Esophagus (tissue), 2 donors: Measurements from ENCODE around the gene EVL. TPM values are rescaled to one million over a fixed set of nuclear protein-coding genes. Genes with fewer than 3 reads are reported as not detected.

Experiments
- H3K27ac ChIP-seq, 2 donors: one replicate each; pipeline ENCODE4 v1.5.1; 2013; ENCODE audit warnings: low read depth in 2 of 2, mild to moderate bottlenecking in 2 of 2, inconsistent platforms in 1 of 2, low read length in 1 of 2, moderate library complexity in 1 of 2
- H3K27me3 ChIP-seq, 2 donors: one replicate each; pipeline ENCODE4 v1.6.1; 2013; ENCODE audit warnings: low read length in 2 of 2, control low read depth in 1 of 2, mild to moderate bottlenecking in 1 of 2; ENCODE audit not compliant: insufficient read depth in 2 of 2, control insufficient read depth in 1 of 2
- H3K36me3 ChIP-seq, 2 donors: one replicate each; pipeline ENCODE4 v1.6.1; 2013; ENCODE audit warnings: low read length in 1 of 2; ENCODE audit not compliant: control insufficient read depth in 2 of 2, insufficient read depth in 2 of 2
- H3K4me1 ChIP-seq, 2 donors: one replicate each; pipeline ENCODE4 v1.6.1; 2013; ENCODE audit warnings: low read length in 1 of 2; ENCODE audit not compliant: control insufficient read depth in 2 of 2, insufficient read depth in 2 of 2
- H3K4me3 ChIP-seq, 2 donors: one replicate each; pipeline ENCODE4 v1.5.1; 2013; ENCODE audit warnings: low read length in 2 of 2, mild to moderate bottlenecking in 2 of 2, low read depth in 1 of 2, moderate library complexity in 1 of 2
- H3K9me3 ChIP-seq, 2 donors: one replicate each; pipeline ENCODE4 v1.6.1; 2013; ENCODE audit warnings: mild to moderate bottlenecking in 2 of 2, low read depth in 1 of 2, low read length in 1 of 2, moderate library complexity in 1 of 2; ENCODE audit not compliant: control insufficient read depth in 2 of 2, insufficient read depth in 1 of 2
- WGBS, 2 donors: extraction: QIAGEN DNeasy Blood & Tissue Kit; methylation state at CpG; one replicate each; pipeline ENCODE4 v1.1.7; 2013; 5-methylcytosine and 5-hydroxymethylcytosine counted together
- polyA plus RNA-seq, 2 donors: library from polyadenylated mRNA; stranded (reverse); fragments of 200-250 nt; gene quantifications; one replicate each; pipeline ENCODE4 v1.2.3, GENCODE V29; 2013
- donor health status: healthy with polysubstance abuse.
- donor health status: Bipolar disorder and iron deficiency.

The EVL gene
- polyA plus RNA-seq, 2 donors = 25.3 to 41.9 TPM

DNA sequence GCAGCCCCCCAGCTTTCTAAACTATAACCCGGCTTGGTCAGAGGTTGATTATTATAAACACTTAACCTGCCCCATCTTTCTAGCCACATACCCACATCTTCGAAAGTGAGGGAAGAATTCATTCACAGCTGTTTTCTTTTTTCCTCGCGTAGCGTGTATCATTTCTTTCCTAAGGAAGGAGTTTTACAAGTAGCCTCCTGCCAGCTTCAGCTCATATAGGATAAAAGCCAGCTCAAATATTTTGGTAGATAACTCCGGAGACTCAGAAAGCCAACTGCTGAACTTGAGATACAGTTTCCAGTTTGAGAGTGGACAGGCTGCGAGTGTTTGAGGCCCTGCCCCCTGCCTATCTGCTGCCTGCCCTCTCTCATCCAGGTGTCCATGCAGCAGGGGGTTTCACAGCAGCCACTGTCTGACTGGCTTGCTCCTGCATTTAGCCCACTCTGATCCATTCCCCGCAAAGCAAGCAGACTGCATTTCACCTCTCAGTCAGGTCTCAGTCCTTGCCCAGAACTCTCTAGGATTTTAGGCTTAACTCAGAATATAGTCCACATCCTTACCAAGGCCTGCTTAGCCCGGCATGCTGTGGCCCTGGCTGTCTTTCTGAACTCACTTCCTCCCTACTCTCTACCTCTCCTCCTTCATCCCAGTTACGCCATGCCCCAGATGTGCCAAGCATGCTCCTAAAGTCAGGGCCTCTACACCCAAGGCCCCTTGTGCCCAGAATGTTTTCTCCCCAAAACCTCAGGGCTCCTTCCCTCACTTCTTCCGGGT, 46.9 kb downstream of the EVL start:
- H3K4me1 ChIP-seq = peaks cover 0 to 10% of the 10 kb centered on the region in 2 donors
- H3K4me3 ChIP-seq = no peak overlapping the region
- H3K36me3 ChIP-seq = peaks cover 0 to 6% of the 10 kb centered on the region in 2 donors
- H3K27ac ChIP-seq = no peak overlapping the region
- 84 to 89% methylated on average over 11 of the region's 11 CpGs for WGBS, 2 donors
- H3K9me3 ChIP-seq = no peaks in the 10 kb centered on the region
- no peaks in the 10 kb centered on the region for H3K27me3 ChIP-seq

DNA sequence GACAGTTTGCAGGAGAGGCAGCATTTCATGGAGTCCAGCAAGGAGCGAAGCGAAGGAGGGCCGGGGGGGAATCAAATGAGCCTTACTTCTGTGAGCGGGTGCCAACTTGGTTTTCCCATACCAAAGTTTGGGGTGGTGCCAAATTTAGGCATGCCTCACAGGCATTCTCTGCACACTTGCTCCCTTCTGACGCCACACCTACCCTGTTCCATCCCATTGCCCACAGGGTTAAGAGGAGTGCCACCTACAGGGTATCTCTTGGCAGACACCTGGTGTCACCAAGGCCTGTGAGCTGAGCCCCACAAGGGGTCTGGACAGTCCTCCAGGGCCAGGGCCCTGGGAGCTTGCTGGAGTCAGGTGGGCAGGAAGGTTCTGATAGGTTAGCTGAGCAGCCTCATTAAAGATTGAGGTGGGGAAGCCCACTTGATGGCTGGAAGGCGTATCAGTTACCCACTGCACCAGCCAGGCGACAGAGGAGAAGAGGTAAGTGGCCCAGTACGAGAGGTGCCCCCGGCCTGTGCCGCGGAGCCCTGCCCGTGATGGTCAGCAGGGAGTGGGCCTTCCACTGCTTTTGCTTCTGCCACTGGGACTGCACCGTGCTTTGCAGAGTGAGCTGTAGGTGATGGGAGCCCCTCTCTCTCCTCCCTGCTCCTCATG, 49.0 kb downstream of the EVL start:
- Histone ChIP-seq H3K9me3 (no peaks in the 10 kb centered on the region), H3K4me1 (peaks cover 0 to 5% of the 10 kb centered on the region in 2 donors), H3K36me3 (peaks cover 0 to 4% of the 10 kb centered on the region in 2 donors), H3K27me3 (no peaks in the 10 kb centered on the region), H3K4me3 (no peak overlapping the region), H3K27ac (no peak overlapping the region)
- WGBS, 2 donors = 89 to 94% methylated on average over 13 of the region's 13 CpGs

DNA sequence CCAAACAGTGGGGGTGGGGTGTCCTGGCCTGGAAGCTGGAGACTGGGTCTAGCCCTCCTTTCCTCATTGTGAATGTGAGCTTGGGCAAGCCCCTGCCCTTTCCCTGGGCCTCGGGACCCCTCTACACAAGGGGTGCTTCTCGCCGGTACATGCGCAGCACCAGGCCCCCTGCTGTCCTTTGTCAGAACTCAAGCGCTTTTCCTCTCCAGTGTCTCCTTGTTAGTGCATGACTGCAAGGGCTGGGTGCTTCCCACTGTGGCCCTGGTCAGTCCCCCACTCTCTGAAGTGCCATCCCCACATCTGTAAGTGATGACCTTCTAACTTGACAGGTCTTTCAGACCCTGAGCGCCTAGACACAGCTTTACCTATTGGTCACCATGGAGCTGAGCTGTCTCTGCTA, 50.0 kb downstream of the EVL start:
- Histone ChIP-seq H3K27me3 (no peaks in the 10 kb centered on the region), H3K4me3 (no peak overlapping the region), H3K36me3 (peaks cover 0 to 7% of the 10 kb centered on the region in 2 donors), H3K27ac (no peak overlapping the region), H3K4me1 (peaks cover 0 to 5% of the 10 kb centered on the region in 2 donors), H3K9me3 (no peaks in the 10 kb centered on the region)
- 96 to 97% methylated on average over 6 of the region's 6 CpGs for WGBS, 2 donors

DNA sequence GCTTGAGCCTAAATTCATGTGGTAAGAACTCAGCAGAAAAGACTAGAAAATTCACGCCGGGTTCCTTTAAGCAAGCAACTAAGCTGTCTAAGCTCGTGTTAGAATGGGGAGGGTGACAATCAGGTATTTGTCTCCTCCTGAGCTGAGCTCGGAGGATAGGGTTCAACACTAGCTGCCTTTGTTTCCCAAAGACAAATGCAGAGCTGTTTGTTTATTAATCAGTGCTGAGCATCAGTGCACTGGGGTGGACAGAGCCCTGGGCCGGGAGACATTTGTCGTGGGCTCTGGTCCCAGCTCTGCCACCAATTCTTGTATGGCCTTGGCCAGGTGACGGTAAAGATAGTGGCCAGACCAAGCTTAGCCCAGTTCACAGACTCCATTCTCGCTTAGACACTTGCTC, 50.5 kb downstream of the EVL start:
- H3K4me1 ChIP-seq = peaks cover 0 to 5% of the 10 kb centered on the region in 2 donors
- H3K4me3 ChIP-seq = no peak overlapping the region
- H3K27ac ChIP-seq = no peak overlapping the region
- H3K36me3 ChIP-seq = peaks cover 0 to 7% of the 10 kb centered on the region in 2 donors
- WGBS, 2 donors = 92 to 96% methylated on average over 8 of the region's 8 CpGs
- H3K9me3 ChIP-seq = no peaks in the 10 kb centered on the region
- H3K27me3 ChIP-seq = no peaks in the 10 kb centered on the region

DNA sequence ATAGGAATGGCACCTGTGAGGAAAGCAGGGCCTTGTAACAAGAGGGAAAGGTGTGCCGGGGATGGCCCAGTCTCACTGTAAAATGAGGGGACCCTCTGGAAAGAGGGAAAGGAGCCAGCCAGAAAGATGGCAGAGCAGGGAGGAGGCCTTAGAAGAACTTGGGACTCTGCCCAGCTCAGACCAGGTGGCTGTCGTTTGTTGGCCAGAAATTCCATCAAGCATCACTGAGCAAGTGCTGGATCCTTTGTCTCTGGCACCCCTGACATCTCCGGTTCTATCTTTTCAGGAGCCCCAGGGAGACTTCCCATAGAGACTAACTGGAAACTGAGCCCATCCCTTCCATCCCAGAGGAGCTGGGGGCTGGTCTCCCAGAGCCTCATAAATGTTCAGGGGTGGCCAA, 50.9 kb downstream of the EVL start:
- H3K9me3 ChIP-seq = no peaks in the 10 kb centered on the region
- H3K27ac ChIP-seq = no peak overlapping the region
- H3K36me3 ChIP-seq = peaks cover 0 to 7% of the 10 kb centered on the region in 2 donors
- no peak overlapping the region for H3K4me3 ChIP-seq
- no peaks in the 10 kb centered on the region for H3K27me3 ChIP-seq
- peaks cover 0 to 5% of the 10 kb centered on the region in 2 donors for H3K4me1 ChIP-seq
- 66 to 72% methylated on average over 3 of the region's 3 CpGs for WGBS, 2 donors

DNA sequence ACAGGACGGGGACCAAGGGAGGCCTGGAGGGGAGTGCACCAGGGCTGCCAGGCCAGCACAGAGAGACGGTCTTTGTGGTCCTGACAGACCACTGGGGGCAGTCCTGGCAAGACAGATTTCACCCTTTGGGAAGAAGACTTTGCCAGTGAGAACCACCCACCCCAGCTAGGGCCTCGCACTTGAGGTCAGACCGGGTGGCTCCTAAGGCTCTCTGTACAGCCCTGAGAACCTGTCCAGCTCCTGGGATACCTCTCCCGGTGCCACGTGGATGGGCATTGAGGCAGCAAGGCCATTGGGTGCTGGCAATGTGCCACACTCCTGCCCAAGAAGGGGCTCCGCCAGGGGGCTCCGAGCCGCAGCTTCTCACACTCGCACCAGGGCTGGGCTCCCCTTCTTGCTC, 51.8 kb downstream of the EVL start:
- Histone ChIP-seq H3K27me3 (no peaks in the 10 kb centered on the region), H3K36me3 (peaks cover 0 to 7% of the 10 kb centered on the region in 2 donors), H3K4me3 (no peak overlapping the region), H3K4me1 (peaks cover 0 to 5% of the 10 kb centered on the region in 2 donors), H3K9me3 (no peaks in the 10 kb centered on the region), H3K27ac (no peak overlapping the region)
- 91 to 94% methylated on average over 10 of the region's 10 CpGs for WGBS, 2 donors

DNA sequence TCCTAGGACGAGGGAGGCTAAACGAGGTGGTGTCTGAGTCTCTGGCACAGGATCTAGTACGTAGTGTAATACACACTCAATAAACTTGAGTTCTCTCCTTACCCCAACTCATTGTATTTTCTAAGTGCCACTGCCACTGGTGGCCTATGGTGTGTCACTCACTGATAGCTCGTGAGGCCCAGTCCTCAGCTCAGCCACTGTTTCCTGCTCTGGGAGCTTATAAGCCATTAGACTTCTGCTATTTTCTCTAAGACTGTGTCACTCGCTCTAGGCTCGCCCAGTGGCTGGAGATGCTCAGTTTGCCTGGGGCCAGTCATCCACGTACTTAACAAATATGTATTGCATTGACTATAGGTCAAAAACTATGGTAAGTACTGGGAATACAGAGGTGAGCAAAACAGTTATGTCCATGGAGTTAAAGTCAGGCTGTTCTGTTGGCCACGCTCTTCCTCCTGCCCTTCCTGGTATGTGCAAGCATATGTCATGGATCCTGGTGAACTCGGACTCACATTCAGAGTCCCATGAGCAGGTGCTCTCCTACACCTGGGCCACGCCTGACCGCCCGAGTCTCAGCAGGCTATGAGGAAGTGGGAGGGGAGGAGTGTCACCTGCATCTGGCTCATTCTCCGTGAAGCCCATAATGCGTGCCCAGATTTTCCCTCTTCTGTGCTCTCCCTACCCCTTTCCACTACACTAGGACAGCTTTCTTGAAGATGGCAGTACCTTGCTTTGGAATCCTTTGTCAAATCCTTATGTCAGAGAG, 52.6 kb downstream of the EVL start:
- H3K27ac ChIP-seq = no peak overlapping the region
- no peaks in the 10 kb centered on the region for H3K27me3 ChIP-seq
- H3K4me1 ChIP-seq = peaks cover 0 to 5% of the 10 kb centered on the region in 2 donors
- 81 to 84% methylated on average over 14 of the region's 14 CpGs for WGBS, 2 donors
- H3K36me3 ChIP-seq = peaks cover 0 to 7% of the 10 kb centered on the region in 2 donors
- no peak overlapping the region for H3K4me3 ChIP-seq
- H3K9me3 ChIP-seq = no peaks in the 10 kb centered on the region

DNA sequence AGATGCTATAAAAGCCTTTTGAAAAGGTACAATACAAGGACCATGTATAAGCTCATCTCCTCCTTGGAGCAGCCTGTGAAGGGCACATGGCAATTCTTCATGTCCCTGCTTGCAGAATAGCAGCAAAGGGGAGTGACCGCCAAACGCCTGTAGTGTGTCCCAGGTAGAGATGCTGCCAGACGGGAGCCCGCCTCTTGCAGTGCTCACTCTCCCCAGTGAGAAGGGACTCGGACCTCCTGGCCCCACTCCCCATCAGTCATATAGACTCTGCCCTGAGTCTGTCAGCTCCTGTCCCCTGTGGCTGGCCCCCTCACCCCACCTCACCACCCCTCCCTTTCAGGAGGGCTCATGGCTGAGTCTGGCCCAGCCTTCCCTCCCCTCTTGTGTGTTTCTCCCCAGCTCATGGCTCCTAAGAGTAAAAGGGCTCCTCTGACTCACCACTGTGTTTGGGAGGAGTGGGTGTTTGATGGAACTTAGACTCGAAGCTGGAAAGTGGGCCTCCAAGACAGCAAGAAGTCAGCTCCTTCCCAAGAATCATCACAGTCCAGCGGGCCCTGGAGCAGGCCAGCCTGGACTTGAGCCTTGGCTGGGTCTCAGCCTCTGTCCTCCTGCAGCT, 53.3 kb downstream of the EVL start:
- Histone ChIP-seq H3K27me3 (no peaks in the 10 kb centered on the region), H3K9me3 (no peaks in the 10 kb centered on the region), H3K4me3 (no peak overlapping the region), H3K36me3 (peaks cover 0 to 7% of the 10 kb centered on the region in 2 donors), H3K4me1 (peaks cover 0 to 5% of the 10 kb centered on the region in 2 donors), H3K27ac (no peak overlapping the region)
- WGBS, 2 donors = 69 to 80% methylated on average over 7 of the region's 7 CpGs

DNA sequence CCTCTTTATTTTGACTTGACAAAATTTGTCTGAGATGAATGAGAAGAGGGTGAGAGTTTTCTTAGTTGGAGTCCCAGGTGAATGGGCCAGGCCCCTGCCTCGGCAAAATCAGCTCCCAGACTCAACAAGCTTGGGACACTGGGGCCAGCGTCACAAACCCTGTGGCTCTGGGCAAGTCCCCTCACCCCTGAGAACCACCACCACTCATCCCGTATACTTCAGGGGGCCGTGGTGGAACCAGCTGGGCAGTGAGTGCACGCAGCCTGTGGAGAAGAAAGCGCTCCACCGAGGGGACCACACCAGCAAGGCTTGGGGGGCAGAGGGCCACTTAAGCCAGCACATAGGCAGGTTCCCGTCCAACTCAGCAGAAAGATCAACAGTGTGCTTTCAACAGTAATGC, 54.0 kb downstream of the EVL start:
- Histone ChIP-seq H3K27me3 (no peaks in the 10 kb centered on the region), H3K27ac (no peak overlapping the region), H3K4me3 (no peak overlapping the region), H3K4me1 (no peaks in the 10 kb centered on the region), H3K9me3 (no peaks in the 10 kb centered on the region), H3K36me3 (peaks cover 0 to 11% of the 10 kb centered on the region in 2 donors)
- WGBS, 2 donors = 94 to 95% methylated on average over 8 of the region's 8 CpGs
